Smooth muscle cell (in vitro differentiated cells): ENCODE data around the gene BAZ2B. TPM values are rescaled to one million over a fixed set of nuclear protein-coding genes. Genes with fewer than 3 reads are reported as not detected.
A peak's percentile ranks its signal among the peaks of the same experiment; 100 is the strongest.

Experiments
- DNase-seq: peaks from one replicate; lab custom pipeline; 2025; ENCODE audit not compliant: unreplicated experiment; lab: John Stamatoyannopoulos, UW
- H2AFZ ChIP-seq: fragments of 200-600 bp; sonication (generic); 2 replicates; pipeline ENCODE4 v1.6.0; 2016; ENCODE audit warnings: antibody characterized with exemption, low read depth, mild to moderate bottlenecking
- H3F3A ChIP-seq: fragments of 200-600 bp; sonication (generic); 2 replicates; pipeline ENCODE4 v1.6.0; 2017; ENCODE audit warnings: antibody characterized with exemption, low read depth
- H3K27ac ChIP-seq: fragments of 200-600 bp; sonication (generic); 2 replicates; pipeline ENCODE4 v1.5.1; 2016; ENCODE audit warnings: low read depth, mild to moderate bottlenecking
- H3K27me3 ChIP-seq: fragments of 200-600 bp; sonication (generic); 2 replicates; pipeline ENCODE4 v1.6.1; 2016; ENCODE audit warnings: low read depth, mild to moderate bottlenecking
- H3K36me3 ChIP-seq: fragments of 200-600 bp; sonication (generic); 2 replicates; pipeline ENCODE4 v1.5.1; 2016; ENCODE audit warnings: low read depth
- H3K4me1 ChIP-seq: fragments of 200-600 bp; sonication (generic); 2 replicates; pipeline ENCODE4 v1.5.1; 2016; ENCODE audit warnings: low read depth
- H3K4me2 ChIP-seq: fragments of 200-600 bp; sonication (generic); 2 replicates; pipeline ENCODE4 v1.6.0; 2016; ENCODE audit warnings: mild to moderate bottlenecking
- H3K4me3 ChIP-seq: fragments of 200-600 bp; sonication (generic); 2 replicates; pipeline ENCODE4 v1.5.1; 2016; ENCODE audit warnings: mild to moderate bottlenecking
- H3K79me2 ChIP-seq: fragments of 200-600 bp; sonication (generic); 2 replicates; pipeline ENCODE4 v1.6.0; 2016; ENCODE audit warnings: low read depth, mild to moderate bottlenecking
- H3K9ac ChIP-seq: fragments of 200-600 bp; sonication (generic); 2 replicates; pipeline ENCODE4 v1.6.0; 2016; ENCODE audit warnings: low read depth
- H3K9me3 ChIP-seq: fragments of 200-600 bp; sonication (generic); replicated peaks from 2 replicates; pipeline ENCODE4 v1.5.1; 2016; ENCODE audit warnings: low read depth
- H4K20me1 ChIP-seq: fragments of 200-600 bp; sonication (generic); 2 replicates; pipeline ENCODE4 v1.6.0; 2016; ENCODE audit warnings: low read depth
- WGBS: methylation state at CpG from one replicate; pipeline ENCODE4 v1.1.7; 2016; ENCODE audit warnings: low lambda C conversion rate; 5-methylcytosine and 5-hydroxymethylcytosine counted together
- polyA plus RNA-seq: library from polyadenylated mRNA; unstranded; fragments of >200 nt; fragmentation: Nextera tagmentation; extraction: Ambion mirVana; gene quantifications from 2 replicates; pipeline ENCODE4 v1.2.1, GENCODE V29; 2016
- total RNA-seq: library from RNA; depleted of rRNA; stranded (reverse); fragments of >200 nt; gene quantifications from 2 replicates; pipeline ENCODE4 v1.2.3, GENCODE V29; 2014
- TF ChIP-seq, protein P1 (sequence below): fragments of 200-600 bp; sonication (generic); IDR thresholded peaks from 2 replicates; pipeline ENCODE4 v1.5.1; 2017; ENCODE audit warnings: borderline replicate concordance, mild to moderate bottlenecking, antibody characterized with exemption; ENCODE audit not compliant: insufficient read depth, poor library complexity, severe bottlenecking

The BAZ2B gene
- total and polyA plus RNA-seq, 2 experiments from 2014 or later: 27.7 to 58.5 TPM

DNA sequence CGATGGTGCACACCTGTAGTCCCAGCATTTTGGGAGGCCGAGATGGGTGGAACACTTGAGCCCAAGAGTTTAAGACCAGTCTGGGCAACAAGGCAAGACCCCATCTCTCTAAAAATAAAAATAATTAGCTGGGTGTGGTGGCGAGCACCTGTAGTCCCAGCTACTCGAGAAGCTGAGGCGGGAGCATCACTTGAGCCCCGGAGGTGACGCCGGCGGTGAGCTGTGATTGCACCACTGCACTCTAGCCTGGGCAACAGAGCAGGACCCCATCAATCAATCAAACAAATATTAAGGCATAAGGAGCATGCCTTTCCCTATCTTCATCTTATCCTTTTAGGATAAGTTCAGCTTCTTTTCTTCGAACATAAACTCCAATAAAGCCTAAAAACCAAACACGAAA lies 330.9 kb downstream of the BAZ2B start:
- Histone ChIP-seq H4K20me1 (no peaks in the 10 kb centered on the region), H3K27ac (peak overlapping the region; percentile 65), H3K9ac (no peak overlapping the region), H3K4me2 (peak overlapping the region; percentile 90), H3K36me3 (no peaks in the 10 kb centered on the region), H3K4me3 (peak overlapping the region; percentile 89), H3F3A (no peaks in the 10 kb centered on the region), H3K27me3 (no peaks in the 10 kb centered on the region), H2AFZ (no peak overlapping the region), H3K79me2 (peaks cover 8% of the 10 kb centered on the region), H3K4me1 (peaks cover 6% of the 10 kb centered on the region), H3K9me3 (no peaks in the 10 kb centered on the region)
- 89% methylated on average over 11 of the region's 11 CpGs for WGBS
- DNase-seq: no peak
- TF ChIP-seq, protein P1, sequence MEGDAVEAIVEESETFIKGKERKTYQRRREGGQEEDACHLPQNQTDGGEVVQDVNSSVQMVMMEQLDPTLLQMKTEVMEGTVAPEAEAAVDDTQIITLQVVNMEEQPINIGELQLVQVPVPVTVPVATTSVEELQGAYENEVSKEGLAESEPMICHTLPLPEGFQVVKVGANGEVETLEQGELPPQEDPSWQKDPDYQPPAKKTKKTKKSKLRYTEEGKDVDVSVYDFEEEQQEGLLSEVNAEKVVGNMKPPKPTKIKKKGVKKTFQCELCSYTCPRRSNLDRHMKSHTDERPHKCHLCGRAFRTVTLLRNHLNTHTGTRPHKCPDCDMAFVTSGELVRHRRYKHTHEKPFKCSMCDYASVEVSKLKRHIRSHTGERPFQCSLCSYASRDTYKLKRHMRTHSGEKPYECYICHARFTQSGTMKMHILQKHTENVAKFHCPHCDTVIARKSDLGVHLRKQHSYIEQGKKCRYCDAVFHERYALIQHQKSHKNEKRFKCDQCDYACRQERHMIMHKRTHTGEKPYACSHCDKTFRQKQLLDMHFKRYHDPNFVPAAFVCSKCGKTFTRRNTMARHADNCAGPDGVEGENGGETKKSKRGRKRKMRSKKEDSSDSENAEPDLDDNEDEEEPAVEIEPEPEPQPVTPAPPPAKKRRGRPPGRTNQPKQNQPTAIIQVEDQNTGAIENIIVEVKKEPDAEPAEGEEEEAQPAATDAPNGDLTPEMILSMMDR: no peak

DNA sequence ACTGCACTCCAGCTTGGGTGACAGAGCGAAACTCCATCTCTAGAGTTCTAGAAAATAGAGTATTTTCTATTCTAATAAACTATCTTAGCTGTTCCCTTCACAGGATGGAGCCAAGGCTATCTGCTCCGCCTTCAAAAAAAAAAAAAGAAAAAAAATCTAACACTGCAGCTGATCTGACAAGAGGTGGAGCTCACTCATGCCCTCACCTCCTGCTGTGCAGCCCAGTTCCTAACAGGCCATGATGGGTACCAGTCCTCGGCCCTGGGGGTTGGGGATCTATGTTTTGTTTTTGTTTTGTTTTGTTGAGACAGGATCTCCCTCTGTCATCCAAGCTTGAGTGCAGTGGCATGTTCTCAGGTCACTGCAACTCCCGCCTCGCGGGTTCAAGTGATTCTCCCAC lies 332.8 kb downstream of the BAZ2B start:
- H3K36me3 ChIP-seq: no peaks in the 10 kb centered on the region
- TF ChIP-seq, protein P1: no peak
- DNase-seq: no peak

DNA sequence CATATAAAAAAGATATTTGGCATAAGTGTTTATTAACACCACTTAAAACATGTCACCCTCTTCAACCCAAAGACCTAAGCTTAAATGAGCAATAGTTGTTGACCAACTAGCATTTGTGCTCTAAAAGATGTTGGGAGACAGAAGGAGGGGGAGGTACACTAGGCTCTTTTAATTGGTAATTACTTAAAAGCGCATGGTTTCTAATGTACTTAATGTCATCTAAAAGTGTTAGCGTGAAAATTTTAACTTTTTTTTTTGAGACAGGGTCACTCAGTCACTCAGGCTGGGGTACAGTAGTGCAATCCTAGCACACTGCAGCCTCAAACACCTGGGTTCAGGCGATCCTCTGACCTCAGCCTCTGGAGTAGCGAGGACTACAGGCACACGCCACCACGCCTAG lies 335.3 kb downstream of the BAZ2B start:
- TF ChIP-seq, protein P1: no peak
- WGBS: 97% methylated on average over 6 of the region's 6 CpGs

More for the DNA sequence above, 332.8 kb downstream of the BAZ2B start:
- no peak overlapping the region for H2AFZ ChIP-seq
- WGBS: 85% methylated on average over 5 of the region's 6 CpGs
- H3K4me3 ChIP-seq: no peak overlapping the region
- H3K79me2 ChIP-seq: peaks cover 8% of the 10 kb centered on the region
- no peak overlapping the region for H3K9ac ChIP-seq
- no peaks in the 10 kb centered on the region for H3K27me3 ChIP-seq
- no peaks in the 10 kb centered on the region for H4K20me1 ChIP-seq
- no peak overlapping the region for H3K4me2 ChIP-seq
- peaks cover 6% of the 10 kb centered on the region for H3K4me1 ChIP-seq
- no peaks in the 10 kb centered on the region for H3F3A ChIP-seq
- no peaks in the 10 kb centered on the region for H3K9me3 ChIP-seq
- H3K27ac ChIP-seq: no peak overlapping the region

DNA sequence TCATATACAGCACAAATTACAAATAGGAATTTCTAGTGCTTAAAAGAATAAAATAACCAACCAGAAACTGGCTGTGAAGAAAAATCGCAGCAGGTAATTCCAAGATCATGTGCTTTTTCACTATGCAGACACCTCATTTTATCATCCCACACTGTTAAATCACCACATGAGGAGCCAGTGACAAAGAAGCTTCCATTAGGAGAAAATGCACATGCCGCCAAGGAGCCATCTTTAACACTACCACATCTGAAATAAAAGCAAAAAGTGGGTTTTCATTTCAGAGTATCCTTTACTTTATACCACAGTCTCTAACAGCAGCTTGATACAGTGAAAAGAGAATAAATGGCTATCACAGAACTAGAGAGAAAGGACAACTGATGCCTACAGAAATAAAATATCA lies 336.6 kb downstream of the BAZ2B start:
- DNase-seq: no peak
- TF ChIP-seq, protein P1: no peak
- 98% methylated on average over 2 of the region's 2 CpGs for WGBS

More for the DNA sequence above, 335.3 kb downstream of the BAZ2B start:
- H3K9me3 ChIP-seq: no peaks in the 10 kb centered on the region
- H3K9ac ChIP-seq: no peak overlapping the region
- H3K79me2 ChIP-seq: peaks cover 12% of the 10 kb centered on the region
- no peak overlapping the region for H3K27ac ChIP-seq
- H3K4me3 ChIP-seq: no peak overlapping the region
- no peaks in the 10 kb centered on the region for H3K36me3 ChIP-seq
- no peak overlapping the region for H2AFZ ChIP-seq
- no peaks in the 10 kb centered on the region for H3K4me1 ChIP-seq
- H3F3A ChIP-seq: no peaks in the 10 kb centered on the region
- no peak for DNase-seq
- no peaks in the 10 kb centered on the region for H4K20me1 ChIP-seq
- H3K4me2 ChIP-seq: no peak overlapping the region
- no peaks in the 10 kb centered on the region for H3K27me3 ChIP-seq

More for the DNA sequence above, 336.6 kb downstream of the BAZ2B start:
- Histone ChIP-seq H3K4me1 (no peaks in the 10 kb centered on the region), H4K20me1 (no peaks in the 10 kb centered on the region), H2AFZ (no peak overlapping the region), H3K27me3 (no peaks in the 10 kb centered on the region), H3K9ac (no peak overlapping the region), H3K4me2 (no peak overlapping the region), H3K27ac (no peak overlapping the region), H3K9me3 (no peaks in the 10 kb centered on the region), H3K36me3 (no peaks in the 10 kb centered on the region), H3F3A (no peaks in the 10 kb centered on the region), H3K79me2 (peaks cover 9% of the 10 kb centered on the region), H3K4me3 (no peak overlapping the region)
